MM.1S (cell line): ENCODE data around the gene TIGD4.

Source experiments
- EZH2 ChIP-seq: fragments of 300-600 bp; sonication (generic); optimal IDR thresholded peaks from 2 replicates; pipeline ENCODE3; 2017; ENCODE audit warnings: low read depth, mild to moderate bottlenecking, antibody characterized with exemption, low read length, mixed read lengths
- EZH2phosphoT487 ChIP-seq: fragments of 300-600 bp; sonication (generic); IDR thresholded peaks from 2 replicates; pipeline ENCODE4 v1.6.1; 2018; ENCODE audit warnings: antibody characterized with exemption, low read length
- TF ChIP-seq, protein P1 (sequence below): fragments of 300-600 bp; sonication (generic); IDR thresholded peaks from 2 replicates; pipeline ENCODE4 v1.5.1; 2016; ENCODE audit warnings: antibody characterized with exemption, low read length, mixed read lengths

DNA sequence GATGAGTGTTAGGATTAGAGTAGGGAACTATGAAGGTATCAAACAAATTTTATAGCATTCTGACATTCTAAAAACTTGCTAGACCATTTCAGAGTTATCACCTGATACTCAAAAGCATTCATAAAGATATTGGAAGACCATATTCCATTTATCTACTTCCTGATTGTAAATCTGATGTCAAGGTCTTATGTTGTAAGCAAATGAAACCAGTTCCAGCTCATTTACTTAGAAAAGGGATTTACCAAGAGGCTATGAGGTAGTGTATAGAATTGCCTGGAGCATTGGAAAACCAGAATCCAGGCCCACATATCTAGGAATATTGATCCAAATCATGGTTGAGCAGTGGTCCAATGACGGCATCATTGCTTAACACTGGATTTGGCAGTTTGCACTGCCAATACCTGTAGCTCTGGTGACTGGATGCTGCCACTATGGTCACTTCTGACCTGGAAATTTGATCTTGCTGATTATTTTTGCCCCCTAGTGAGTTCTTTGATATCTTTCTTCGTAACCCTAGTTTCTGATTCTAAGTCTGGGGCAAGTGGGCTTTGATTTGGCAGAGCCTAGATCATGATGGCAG lies 25.6 kb upstream of the TIGD4 start:
- TF ChIP-seq EZH2 (no peak), EZH2phosphoT487 (no peak)
- TF ChIP-seq, protein P1, sequence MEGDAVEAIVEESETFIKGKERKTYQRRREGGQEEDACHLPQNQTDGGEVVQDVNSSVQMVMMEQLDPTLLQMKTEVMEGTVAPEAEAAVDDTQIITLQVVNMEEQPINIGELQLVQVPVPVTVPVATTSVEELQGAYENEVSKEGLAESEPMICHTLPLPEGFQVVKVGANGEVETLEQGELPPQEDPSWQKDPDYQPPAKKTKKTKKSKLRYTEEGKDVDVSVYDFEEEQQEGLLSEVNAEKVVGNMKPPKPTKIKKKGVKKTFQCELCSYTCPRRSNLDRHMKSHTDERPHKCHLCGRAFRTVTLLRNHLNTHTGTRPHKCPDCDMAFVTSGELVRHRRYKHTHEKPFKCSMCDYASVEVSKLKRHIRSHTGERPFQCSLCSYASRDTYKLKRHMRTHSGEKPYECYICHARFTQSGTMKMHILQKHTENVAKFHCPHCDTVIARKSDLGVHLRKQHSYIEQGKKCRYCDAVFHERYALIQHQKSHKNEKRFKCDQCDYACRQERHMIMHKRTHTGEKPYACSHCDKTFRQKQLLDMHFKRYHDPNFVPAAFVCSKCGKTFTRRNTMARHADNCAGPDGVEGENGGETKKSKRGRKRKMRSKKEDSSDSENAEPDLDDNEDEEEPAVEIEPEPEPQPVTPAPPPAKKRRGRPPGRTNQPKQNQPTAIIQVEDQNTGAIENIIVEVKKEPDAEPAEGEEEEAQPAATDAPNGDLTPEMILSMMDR, result no peak
